Thoracic aorta endothelial cell (primary cell): ENCODE measurements around the gene CLPSL1. TPM values are rescaled to one million over a fixed set of nuclear protein-coding genes. Genes with fewer than 3 reads are reported as not detected.

Experiments used
- total RNA-seq: library from RNA; depleted of rRNA; stranded (reverse); fragments of >200 nt; gene quantifications from 2 replicates; pipeline ENCODE4 v1.2.3, GENCODE V29; 2012

Gene CLPSL1
- not detected in 2 replicates for total RNA-seq

DNA sequence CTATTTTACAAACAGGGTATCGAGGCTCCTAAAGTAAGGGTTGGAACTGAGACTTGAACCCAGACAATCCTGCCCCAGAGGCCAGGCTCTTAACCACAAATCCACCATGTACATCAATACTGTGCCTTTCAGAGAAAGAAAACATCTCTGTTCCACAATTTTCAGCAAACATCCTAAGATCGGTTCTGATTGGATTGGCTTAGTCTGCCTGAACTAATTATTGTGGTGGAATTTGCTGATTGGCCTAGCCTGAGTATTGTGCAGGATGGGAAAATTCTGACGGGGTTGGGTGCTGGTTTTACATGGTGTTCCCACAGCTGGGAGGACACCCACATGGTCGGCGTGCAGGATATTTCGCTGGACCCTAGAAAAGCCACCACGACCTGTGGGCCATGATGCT lies at the start of gene CLPSL1:
Gene CLPSL1 (plus strand): TSS at position 301 of the 400 bp plus-strand sequence. CDS start 92 bp downstream, at position 393.

DNA sequence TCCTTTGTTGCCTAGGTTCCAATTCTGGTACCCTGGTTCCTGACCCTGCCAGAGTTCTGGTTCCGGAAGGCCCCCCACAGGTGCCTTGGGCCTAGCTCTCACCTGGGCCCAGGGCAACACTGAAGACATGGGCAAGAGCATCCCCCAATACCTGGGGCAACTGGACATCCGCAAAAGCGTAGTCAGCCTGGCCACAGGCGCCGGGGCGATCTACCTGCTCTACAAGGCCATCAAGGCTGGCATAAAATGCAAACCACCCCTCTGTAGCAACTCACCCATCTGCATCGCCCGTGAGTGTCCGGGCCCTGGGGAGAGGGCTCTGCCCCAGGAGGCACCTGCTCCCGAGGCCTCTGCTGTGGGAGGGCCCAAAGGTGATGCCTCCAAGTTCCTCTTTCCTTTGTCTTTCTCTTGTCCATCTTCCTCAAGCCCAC lies 43.8 kb upstream of the CLPSL1 start, which contains the start of gene ARMC12:
Gene ARMC12 (plus strand): TSS at position 51 of the 431 bp plus-strand sequence. CDS start 77 bp downstream, at position 128.

GRCh38 chr6:35776364-35777215 lies 4.2 kb upstream of the CLPSL1 start, which contains the start of gene CLPSL2:
CLPSL2 (plus strand) TSS chr6:35776598; CDS start chr6:35776619, 21 bp downstream.

DNA sequence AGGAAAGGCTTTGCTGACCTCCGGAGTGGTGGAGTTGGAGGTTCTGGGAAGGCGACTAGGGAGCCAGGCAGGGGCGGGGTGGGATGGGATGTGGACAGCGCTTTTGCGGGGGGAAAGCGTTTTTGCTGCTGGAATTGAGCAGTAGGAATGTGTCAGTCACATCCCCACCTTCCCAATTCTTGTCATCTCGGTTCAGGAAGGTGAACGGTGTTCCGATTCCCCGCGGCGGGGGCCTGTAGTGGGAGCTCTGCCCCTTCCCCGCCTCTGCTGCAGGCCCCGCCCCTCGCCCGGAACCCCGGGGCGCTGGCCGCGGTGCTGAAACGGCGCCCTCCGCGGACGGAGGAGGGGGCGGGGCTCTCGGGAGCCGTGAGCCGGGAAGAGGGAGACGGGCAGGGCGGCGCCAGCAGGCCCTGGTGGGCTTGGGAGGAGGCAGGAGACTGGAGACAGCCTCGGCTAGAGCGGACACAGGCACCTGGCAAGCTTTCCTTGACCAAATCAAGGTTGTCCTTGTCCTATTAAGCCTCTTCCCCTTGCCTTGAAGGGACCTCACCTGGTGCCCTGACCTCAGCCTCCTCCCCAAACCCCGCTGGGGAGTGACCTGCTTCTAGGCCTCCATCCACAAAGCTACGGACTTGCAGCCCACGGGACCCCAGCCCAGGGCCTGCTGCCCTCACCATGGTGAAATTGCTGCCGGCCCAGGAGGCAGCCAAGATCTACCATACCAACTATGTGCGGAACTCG lies 24.3 kb downstream of the CLPSL1 start, which contains the start of gene LHFPL5:
Gene LHFPL5 (plus strand): TSS at position 357 of the 741 bp plus-strand sequence. CDS start 319 bp downstream, at position 676.

Other genes with a start within 250 kb of the CLPSL1 start
- 48.0 and 64.5 TPM in 2 replicates for gene FKBP5, start 92.1 kb upstream of the CLPSL1 start, total RNA-seq
- 0.13 TPM in 1 of 2 replicates, not detected in the other for gene ARMC12, start 44.0 kb upstream of the CLPSL1 start, total RNA-seq
- gene CLPSL2, start 4.4 kb upstream of the CLPSL1 start, total RNA-seq = not detected in 2 replicates
- not detected in 2 replicates for gene CLPS, start 16.3 kb downstream of the CLPSL1 start, total RNA-seq
- not detected in 2 replicates for gene LHFPL5, start 24.3 kb downstream of the CLPSL1 start, total RNA-seq
- gene SRPK1, start 140.1 kb downstream of the CLPSL1 start, total RNA-seq = 138 and 187 TPM in 2 replicates
- gene SLC26A8, start 243.6 kb downstream of the CLPSL1 start, total RNA-seq = under 0.01 TPM in 2 replicates
- gene MAPK14, start 246.8 kb downstream of the CLPSL1 start, total RNA-seq = 111 and 129 TPM in 2 replicates